Dendritic cell treated with granulocyte-macrophage colony-stimulating factor and Interleukin-4, amounts not matched to agents 40 ng/mL and 50 ng/mL, for 4 days (primary cell): Measurements from ENCODE around the gene SEC14L1.
"Not testable (repeated sequence)": the region's sequence is repeated elsewhere in the genome, so short reads cannot be mapped to it uniquely, and the experiment has no call there.

Experiments
- H3K27ac Mint-ChIP-seq: one replicate; pipeline ENCODE4 v1.8.0; 2022; ENCODE audit warnings: mild to moderate bottlenecking, mixed read lengths
- H3K27me3 Mint-ChIP-seq: one replicate; pipeline ENCODE4 v1.8.0; 2022; ENCODE audit warnings: mild to moderate bottlenecking, mixed read lengths
- H3K36me3 Mint-ChIP-seq: one replicate; pipeline ENCODE4 v1.8.0; 2022; ENCODE audit warnings: low read depth, mixed read lengths
- H3K4me1 Mint-ChIP-seq: one replicate; pipeline ENCODE4 v1.8.0; 2022; ENCODE audit warnings: low read depth, mixed read lengths
- H3K4me3 Mint-ChIP-seq: one replicate; pipeline ENCODE4 v1.8.0; 2022; ENCODE audit warnings: mild to moderate bottlenecking, moderate library complexity, mixed read lengths
- H3K9me3 Mint-ChIP-seq: one replicate; pipeline ENCODE4 v1.8.0; 2022; ENCODE audit warnings: mixed read lengths
- intact Hi-C: fragments of 100-400 bp; cut with micrococcal nuclease; formaldehyde crosslinking; loops from one replicate; pipeline ENCODE4 v1.15.0; 2022

The SEC14L1 gene

DNA sequence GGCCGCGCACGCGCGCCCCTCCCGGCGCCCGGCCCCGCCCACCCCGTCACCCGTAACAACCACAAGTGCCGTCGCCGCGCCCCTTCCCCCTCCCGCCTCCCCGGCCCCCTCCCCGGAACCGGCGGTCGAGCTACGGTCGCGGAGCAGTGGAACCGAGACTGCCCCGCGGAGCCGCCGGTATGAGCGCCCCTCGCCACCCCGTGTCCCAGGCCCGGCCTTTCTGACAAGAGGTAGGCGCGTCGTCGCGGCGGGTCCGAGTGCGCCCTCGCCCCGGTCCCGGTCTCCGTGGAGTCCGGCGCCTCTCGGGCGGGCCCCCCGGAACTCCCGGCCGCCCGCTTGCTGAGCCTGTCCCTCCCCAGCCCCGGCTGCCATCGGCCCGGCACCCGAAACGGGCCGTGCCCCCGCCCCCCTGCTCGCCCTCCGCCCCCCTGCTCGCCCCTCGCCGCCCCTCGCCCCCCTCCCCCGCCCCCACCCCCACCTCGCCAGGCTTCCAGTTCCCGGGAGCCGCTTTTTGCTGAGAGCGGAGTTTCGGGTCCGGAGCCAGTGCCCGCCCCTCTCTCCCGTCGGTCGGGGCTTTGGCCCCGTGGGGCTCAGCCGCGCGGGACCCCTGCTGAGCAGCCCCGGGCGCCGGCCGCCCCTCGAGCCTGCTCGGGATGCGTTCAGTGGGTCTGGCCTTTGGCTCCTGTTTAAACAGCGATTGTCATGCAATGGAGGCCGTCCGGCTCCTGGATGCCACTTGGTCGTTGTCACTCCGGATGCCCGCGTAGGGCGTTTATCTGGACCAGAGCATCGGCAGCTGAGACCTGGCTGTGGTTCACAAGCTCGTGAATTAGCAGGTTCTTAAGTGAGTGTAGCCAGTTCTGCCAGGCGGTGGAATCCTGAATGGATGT lies at the start of gene SEC14L1:
TSS of gene SEC14L1 (plus strand) at position 92 of the 890 bp plus-strand sequence. CDS start 2,628 bp downstream, outside the sequence.
- no peaks in the 10 kb centered on the region for H3K27me3 Mint-ChIP-seq
- H3K4me1 Mint-ChIP-seq: peaks cover 54% of the 10 kb centered on the region
- H3K4me3 Mint-ChIP-seq: peak within 1 kb of the TSS; percentile 84
- peaks cover 71% of the 10 kb centered on the region for H3K36me3 Mint-ChIP-seq
- peak within 1 kb of the TSS; percentile 91 for H3K27ac Mint-ChIP-seq
- intact Hi-C loops: loop anchor here (1.0 to 2.0 kb wide), 3 partner anchors 41 to 404 kb away; partner anchors contain the start of gene SRSF2
- peaks cover 22% of the 10 kb centered on the region for H3K9me3 Mint-ChIP-seq

DNA sequence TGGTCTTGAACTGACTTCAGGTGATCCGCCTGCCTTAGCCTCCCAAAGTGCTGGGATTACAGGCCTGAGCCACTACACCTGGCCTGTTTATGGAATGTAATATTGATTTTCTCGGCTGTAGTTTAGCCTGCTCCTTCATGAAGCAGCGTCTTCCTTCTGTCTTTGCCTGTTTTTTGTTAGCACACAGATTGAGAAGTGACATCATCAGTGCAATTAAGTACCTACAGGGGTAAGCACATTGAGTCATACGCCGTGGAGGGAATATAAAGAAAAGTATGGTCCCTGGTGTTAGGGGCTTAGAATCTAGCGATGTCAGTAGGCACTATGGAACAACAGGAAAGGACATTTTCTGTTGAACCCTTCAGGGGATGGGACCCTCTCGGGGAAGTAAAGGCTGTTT lies 48.7 kb upstream of the SEC14L1 start:
- H3K36me3 Mint-ChIP-seq: peaks cover 85% of the 10 kb centered on the region
- H3K4me3 Mint-ChIP-seq: no peak overlapping the region
- intact Hi-C loops: no loop called here
- no peaks in the 10 kb centered on the region for H3K27me3 Mint-ChIP-seq
- no peak overlapping the region for H3K27ac Mint-ChIP-seq
- H3K9me3 Mint-ChIP-seq: no peaks in the 10 kb centered on the region
- H3K4me1 Mint-ChIP-seq: peaks cover 43% of the 10 kb centered on the region

DNA sequence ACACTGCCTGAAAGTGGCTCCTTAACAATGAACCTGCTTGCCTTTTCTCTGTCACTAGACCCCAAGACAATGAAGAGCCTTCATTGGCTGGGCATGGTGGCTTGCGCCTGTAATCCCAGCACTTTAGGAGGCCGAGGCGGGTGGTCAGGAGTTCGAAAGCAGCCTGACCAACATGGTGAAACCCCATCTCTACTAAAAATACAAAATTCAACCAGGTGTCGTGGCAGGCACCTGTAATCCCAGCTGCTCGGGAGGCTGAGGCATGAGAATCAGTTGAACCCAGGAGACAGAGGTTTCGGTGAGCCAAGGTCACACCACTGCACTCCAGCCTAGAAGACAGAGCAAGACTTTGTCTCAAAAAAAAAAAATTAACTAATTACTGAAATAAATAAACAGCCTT lies 45.3 kb upstream of the SEC14L1 start:
- intact Hi-C loops: no loop called here
- H3K27ac Mint-ChIP-seq: no peak overlapping the region

DNA sequence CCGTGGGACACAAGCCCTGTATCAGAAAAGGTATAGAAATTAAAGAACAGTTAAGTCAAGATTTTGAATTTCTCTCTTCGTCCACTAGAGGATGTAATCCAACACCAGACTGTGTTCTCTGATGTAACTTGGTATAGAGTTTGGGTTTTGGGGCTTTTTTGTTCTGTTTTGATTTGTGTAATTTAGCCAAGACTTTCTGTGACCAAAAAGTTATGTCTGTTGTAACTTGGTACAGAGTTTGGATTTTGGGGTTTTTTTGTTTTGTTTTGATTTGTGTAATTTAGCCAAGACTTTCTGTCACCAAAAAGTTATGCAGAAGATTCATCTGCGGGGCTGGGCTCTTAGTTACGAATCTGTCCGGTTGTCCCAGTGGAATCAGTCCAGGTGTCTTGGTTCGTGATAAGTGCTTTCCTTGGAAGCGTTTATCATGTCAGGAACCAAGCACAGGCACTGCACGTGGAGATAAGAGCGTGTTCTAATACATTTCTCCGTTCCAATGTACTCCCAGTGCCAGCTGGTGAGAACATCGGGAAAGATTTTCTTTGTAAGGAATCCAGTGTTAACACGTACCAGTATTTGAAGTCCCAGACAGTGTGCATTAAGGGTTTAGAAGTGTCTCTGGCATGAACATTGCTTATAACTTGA lies 44.1 kb upstream of the SEC14L1 start:
- Mint-ChIP-seq H3K9me3 (no peaks in the 10 kb centered on the region), H3K4me1 (peaks cover 54% of the 10 kb centered on the region), H3K27ac (peak overlapping the region; percentile 94), H3K27me3 (no peaks in the 10 kb centered on the region), H3K4me3 (no peak overlapping the region), H3K36me3 (peaks cover 51% of the 10 kb centered on the region)
- intact Hi-C loops: no loop called here

More for the DNA sequence above, 45.3 kb upstream of the SEC14L1 start:
- peaks cover 55% of the 10 kb centered on the region for H3K4me1 Mint-ChIP-seq
- H3K4me3 Mint-ChIP-seq: no peak overlapping the region
- H3K9me3 Mint-ChIP-seq: no peaks in the 10 kb centered on the region
- no peaks in the 10 kb centered on the region for H3K27me3 Mint-ChIP-seq
- H3K36me3 Mint-ChIP-seq: peaks cover 63% of the 10 kb centered on the region

DNA sequence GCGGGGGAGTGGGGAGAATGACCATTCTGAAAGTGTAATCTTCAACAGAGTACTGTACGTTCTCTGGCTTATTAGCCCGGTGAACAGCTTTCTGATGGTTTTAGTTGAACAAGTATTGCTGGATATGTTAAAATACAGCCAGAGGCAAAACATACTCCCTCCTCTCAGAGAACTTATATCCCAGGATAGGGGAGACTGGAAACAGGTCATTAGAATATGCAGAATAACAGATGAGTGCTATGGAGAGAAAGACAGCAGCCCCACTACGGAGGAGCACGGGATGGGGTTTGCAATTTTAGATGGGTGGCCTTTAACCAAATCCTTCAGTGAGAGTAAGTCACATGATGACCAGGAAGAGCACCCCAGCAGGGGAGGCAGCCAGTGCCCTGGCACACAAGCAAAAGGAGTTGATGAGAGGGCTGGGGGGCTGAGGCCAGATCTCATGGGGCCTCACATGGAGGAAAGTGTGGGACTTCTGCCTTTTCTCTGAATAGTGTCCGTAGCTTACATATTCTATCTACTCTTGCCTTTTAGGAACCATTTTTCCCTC lies 43.1 kb upstream of the SEC14L1 start:
- H3K9me3 Mint-ChIP-seq: no peaks in the 10 kb centered on the region
- no peaks in the 10 kb centered on the region for H3K27me3 Mint-ChIP-seq
- H3K27ac Mint-ChIP-seq: peak overlapping the region; percentile 94
- intact Hi-C loops: no loop called here
- H3K4me3 Mint-ChIP-seq: peak overlapping the region; percentile 17
- peaks cover 49% of the 10 kb centered on the region for H3K4me1 Mint-ChIP-seq
- H3K36me3 Mint-ChIP-seq: peaks cover 41% of the 10 kb centered on the region

DNA sequence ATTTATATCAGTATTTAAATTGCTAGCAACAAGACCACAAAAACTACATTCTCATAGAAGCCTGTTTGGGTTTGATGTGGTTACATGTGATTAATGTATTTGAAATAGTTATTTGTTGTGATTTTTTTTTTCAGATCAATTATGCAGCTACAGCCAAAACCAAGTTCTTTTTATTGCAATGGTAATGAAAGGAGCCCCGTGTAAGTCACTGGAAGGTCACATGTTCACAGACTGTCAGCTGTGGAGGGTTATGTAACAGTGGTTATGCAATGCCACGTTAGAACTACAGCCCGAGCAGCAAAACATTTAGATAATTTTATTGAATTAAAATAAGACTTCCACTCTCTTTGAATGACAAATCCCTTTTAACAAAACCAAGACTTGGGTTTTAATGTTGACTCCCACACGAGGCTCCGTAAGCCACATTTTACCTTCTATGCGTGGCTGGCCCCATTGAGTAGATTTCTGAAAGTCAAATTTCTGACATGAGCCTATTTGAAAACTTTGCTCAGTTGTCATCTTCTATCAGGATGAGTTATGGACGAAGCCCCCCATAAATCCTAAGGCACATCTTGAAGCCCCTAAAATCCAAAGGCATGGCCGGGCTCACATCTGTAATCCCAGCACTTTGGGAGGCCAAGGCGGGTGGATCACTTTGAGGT lies 41.8 kb upstream of the SEC14L1 start:
- Mint-ChIP-seq H3K4me1 (peaks cover 54% of the 10 kb centered on the region), H3K4me3 (no peak overlapping the region), H3K27ac (peak overlapping the region; percentile 94), H3K27me3 (no peaks in the 10 kb centered on the region), H3K9me3 (no peaks in the 10 kb centered on the region), H3K36me3 (peaks cover 28% of the 10 kb centered on the region)
- intact Hi-C loops: no loop called here

DNA sequence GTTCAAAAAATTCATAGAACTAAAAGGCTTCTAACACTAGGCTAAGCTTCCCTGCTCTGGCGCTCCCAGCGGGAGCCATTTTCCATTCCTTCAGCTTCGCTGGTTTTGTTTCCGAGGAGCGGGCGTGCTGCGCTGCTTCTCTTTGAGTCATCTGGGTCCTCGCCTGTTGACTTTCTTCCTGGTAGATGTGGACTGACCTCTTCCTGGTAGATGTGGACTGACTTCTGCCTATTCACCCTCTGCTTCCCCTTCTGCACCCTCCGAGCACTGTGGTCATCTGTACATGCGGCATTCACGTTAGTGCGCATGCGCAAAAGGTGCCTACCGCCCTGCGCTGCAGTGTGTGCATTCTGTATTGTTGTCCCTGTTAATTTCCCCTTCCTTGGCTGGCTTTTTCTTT lies 40.8 kb upstream of the SEC14L1 start:
- Mint-ChIP-seq H3K27me3 (no peaks in the 10 kb centered on the region), H3K4me3 (peak overlapping the region; percentile 57), H3K36me3 (peaks cover 18% of the 10 kb centered on the region), H3K9me3 (no peaks in the 10 kb centered on the region), H3K27ac (peak overlapping the region; percentile 94), H3K4me1 (peaks cover 55% of the 10 kb centered on the region)
- intact Hi-C loops: loop anchor here (1.0 kb wide), 1 partner anchor 40 kb away; the partner anchor contains the start of gene SEC14L1

DNA sequence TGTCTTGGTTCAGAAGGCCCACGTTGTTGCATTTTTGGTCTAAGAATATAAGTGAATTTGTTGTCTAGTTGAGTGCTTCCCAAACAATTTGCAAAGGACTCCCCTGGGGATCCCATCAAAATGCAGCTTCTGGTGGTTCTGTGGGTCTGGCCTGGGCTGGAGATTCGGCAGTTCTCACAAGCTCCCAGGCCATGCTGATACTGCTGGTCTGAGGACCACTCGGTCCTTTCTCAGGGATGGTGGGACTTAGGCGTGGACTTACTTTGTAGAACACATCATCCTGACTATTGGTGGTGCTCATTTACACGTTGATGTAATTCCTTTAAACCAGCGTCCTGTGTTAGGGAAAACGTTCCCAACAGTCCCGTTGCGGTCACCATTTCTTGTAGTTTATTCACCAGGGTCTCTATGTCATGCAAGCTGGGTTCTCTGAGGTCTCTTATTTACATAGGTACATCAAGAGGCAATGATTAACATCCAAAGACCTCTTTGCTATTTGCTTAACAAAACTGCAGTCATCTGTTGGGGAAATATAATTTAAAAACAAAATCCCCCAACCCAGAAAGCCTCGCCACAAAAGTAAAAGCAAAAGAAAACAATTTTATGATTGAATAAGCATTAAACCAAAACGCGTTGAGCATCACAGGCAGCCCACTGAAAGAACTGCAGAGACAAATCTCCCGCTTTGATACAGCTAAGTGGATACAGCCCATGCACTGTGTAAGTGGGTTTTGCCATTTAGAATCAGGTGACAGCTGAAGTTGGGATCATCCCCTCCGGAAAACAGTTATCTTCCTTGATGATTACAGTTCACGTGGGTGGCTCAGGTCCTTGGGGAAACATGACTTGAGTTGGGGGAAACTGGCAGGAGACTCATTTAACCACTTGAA lies 39.0 kb upstream of the SEC14L1 start:
- peak overlapping the region; percentile 94 for H3K27ac Mint-ChIP-seq
- H3K4me3 Mint-ChIP-seq: no peak overlapping the region
- peaks cover 3% of the 10 kb centered on the region for H3K36me3 Mint-ChIP-seq
- peaks cover 48% of the 10 kb centered on the region for H3K4me1 Mint-ChIP-seq
- H3K9me3 Mint-ChIP-seq: no peaks in the 10 kb centered on the region
- no peaks in the 10 kb centered on the region for H3K27me3 Mint-ChIP-seq
- intact Hi-C loops: no loop called here

DNA sequence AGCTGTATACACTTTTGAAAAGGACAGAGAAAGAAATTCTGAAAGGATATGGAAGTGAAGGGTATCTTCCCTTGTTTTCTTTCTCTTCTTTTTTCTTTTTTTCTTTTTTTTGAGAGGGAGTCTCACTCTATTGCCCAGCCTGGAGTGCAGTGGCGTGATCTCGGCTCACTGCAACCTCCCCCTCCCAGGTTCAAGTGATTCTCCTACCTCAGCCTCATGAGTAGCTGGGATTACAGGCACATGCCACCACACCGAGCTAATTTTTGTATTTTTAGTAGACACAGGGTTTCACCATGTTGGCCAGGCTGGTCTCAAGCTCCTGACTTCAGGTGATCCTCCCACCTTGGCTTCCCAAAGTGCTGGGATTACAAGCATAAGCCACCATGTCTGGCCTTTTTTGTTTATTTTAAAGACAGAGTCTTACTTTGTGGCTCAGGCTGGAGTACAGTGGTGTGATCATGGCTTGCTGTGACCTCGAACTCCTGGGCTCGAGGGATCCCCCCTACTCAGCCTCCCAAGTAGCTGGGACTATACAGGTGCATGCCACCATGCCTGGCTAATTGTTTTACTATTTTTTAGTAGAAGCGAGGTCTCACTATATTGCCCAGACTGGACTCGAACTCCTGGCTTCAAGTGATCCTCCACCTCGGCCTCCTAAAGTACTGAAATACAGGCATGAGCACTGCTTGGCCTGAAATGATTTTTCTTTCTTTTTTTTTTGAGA lies 38.2 kb upstream of the SEC14L1 start:
- Mint-ChIP-seq H3K27ac (peak overlapping the region; percentile 51), H3K4me1 (peaks cover 40% of the 10 kb centered on the region)
- H3K27me3 Mint-ChIP-seq, intact Hi-C loops, H3K36me3 Mint-ChIP-seq, H3K4me3 Mint-ChIP-seq, H3K9me3 Mint-ChIP-seq: not testable (repeated sequence)

DNA sequence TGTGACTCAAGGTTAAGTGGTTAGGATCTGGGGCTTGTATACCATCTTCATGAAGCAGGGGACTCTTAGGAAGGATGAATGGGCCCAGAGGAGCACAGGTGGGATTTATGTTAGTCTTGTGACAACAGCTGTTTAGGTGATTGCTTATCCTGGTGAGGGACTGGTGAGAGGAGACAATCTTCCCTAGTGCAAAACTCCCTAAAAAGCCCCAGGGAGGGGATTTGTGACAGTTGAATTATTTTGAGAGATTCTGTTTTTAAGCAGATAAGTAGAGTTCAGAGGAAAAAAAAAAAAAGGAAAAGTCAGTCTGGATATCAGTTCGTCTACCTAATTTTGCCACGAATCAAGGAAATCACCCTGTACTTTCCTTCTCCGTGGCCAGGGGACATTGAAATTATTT lies 35.1 kb upstream of the SEC14L1 start:
- Mint-ChIP-seq H3K9me3 (no peaks in the 10 kb centered on the region), H3K4me1 (peaks cover 34% of the 10 kb centered on the region), H3K4me3 (no peak overlapping the region), H3K27ac (no peak overlapping the region), H3K36me3 (no peaks in the 10 kb centered on the region), H3K27me3 (no peaks in the 10 kb centered on the region)
- intact Hi-C loops: no loop called here

DNA sequence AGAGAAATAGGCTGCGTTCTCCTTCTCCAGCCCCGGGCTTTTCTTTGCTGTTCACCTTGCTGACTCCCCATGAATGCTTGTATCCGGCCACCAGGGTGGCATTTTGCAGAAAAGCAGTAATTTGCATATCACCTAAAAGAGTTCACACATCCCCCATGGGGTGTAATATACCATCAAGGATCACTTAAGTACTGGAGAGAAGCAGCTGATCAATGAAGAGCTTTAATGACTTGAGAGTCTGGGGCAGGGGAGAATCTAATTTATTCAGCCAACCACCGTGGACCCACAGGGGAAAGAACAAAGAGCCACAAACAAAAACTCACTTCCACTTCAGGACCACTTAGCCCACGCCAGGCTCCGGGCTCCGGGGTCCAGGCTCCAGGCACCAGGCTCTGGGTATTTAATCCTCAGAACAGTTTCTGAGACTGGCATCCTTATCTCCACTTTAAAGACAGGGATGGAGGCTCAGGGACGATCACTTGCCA lies 33.9 kb upstream of the SEC14L1 start:
- H3K27ac Mint-ChIP-seq: no peak overlapping the region
- no peaks in the 10 kb centered on the region for H3K9me3 Mint-ChIP-seq
- H3K36me3 Mint-ChIP-seq: no peaks in the 10 kb centered on the region
- no peak overlapping the region for H3K4me3 Mint-ChIP-seq
- H3K27me3 Mint-ChIP-seq: no peaks in the 10 kb centered on the region
- peaks cover 40% of the 10 kb centered on the region for H3K4me1 Mint-ChIP-seq
- intact Hi-C loops: no loop called here

DNA sequence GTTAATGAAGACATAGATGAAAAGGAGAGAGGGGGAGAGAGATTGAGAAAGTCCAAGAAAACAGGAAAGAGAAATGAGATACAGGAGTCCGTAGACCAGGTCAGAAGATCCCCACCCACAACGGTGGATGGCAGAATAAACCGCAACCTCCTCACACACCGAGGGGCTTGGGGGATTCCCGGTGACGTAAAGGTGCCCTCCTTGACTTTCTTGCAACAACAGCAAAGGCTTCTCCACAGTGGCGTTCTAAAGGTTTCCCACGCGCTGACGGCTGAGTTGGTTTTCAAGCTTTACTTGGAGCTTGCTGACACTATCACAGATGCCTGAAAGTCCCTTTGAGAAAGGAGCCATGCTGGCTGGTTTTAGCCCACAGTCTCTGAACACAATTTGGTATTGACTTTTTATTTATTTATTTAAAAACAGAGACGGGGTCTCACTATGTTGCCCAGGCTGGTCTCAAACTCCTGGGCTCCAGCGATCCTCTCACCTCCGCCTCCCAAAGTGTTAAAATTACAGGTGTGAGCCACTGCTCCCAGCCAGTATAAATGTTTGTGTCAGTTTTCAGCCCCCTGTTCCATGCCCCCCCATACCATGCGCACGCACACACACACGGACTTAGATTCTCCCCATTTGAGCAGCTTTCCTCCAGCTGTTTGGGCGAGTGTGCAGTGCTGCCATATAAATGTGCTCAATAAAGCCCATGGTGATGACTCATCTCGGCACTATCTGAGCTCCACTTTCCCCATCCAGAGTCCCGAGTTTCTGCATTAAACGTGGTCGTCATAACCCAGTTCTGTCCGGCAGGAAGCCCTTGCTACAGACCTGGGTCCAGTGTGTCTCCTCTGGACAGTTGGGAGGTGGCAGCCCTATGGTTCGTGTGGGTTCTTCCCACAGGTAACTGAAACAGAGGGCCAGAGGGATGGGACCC lies 33.0 kb upstream of the SEC14L1 start:
- H3K9me3 Mint-ChIP-seq: no peaks in the 10 kb centered on the region
- H3K27me3 Mint-ChIP-seq: no peaks in the 10 kb centered on the region
- H3K36me3 Mint-ChIP-seq: no peaks in the 10 kb centered on the region
- intact Hi-C loops: no loop called here
- H3K27ac Mint-ChIP-seq: peak overlapping the region; percentile 94
- H3K4me3 Mint-ChIP-seq: no peak overlapping the region
- H3K4me1 Mint-ChIP-seq: peaks cover 47% of the 10 kb centered on the region
